Keratinocyte (primary cell): Measurements from ENCODE around the gene TRPV4. TPM values are rescaled to one million over a fixed set of nuclear protein-coding genes. Genes with fewer than 3 reads are reported as not detected.

Experiments
- DNase-seq: peaks from one replicate; pipeline ENCODE4 v3.0.0-alpha.2; 2011; ENCODE audit warnings: low read depth, missing footprints, low spot score
- FAIRE-seq: peaks from 2 replicates; lab custom pipeline; 2011; peaks lifted over from hg19 to GRCh38; lab: Jason Lieb, UNC
- H2AFZ ChIP-seq: 2 replicates; pipeline ENCODE4 v1.6.0; 2012; ENCODE audit warnings: low read length, control low read depth, inconsistent platforms; ENCODE audit not compliant: control insufficient read depth
- H3K27ac ChIP-seq: 2 replicates; pipeline ENCODE4 v1.5.1; 2011; ENCODE audit warnings: low read length; ENCODE audit not compliant: control insufficient read depth, insufficient read depth
- H3K27me3 ChIP-seq: 3 replicates; pipeline ENCODE4 v1.6.0; 2011; ENCODE audit warnings: low read length; ENCODE audit not compliant: control insufficient read depth, insufficient read depth; ENCODE audit errors: extremely low read depth
- H3K36me3 ChIP-seq, 2 experiments: 2 replicates in 1 of 2; 3 replicates in 1 of 2; pipeline ENCODE4 v1.5.1; 2011; ENCODE audit warnings: low read length in 2 of 2, mild to moderate bottlenecking in 1 of 2; ENCODE audit not compliant: control insufficient read depth in 2 of 2, insufficient read depth in 2 of 2; ENCODE audit errors: extremely low read depth in 1 of 2
- H3K4me1 ChIP-seq: 3 replicates; pipeline ENCODE4 v1.5.1; 2011; ENCODE audit warnings: low read length; ENCODE audit not compliant: control insufficient read depth, insufficient read depth; ENCODE audit errors: extremely low read depth
- H3K4me2 ChIP-seq: 3 replicates; pipeline ENCODE4 v1.6.0; 2011; ENCODE audit warnings: low read depth, low read length; ENCODE audit not compliant: control insufficient read depth, insufficient read depth; ENCODE audit errors: extremely low read depth
- H3K4me3 ChIP-seq, 3 experiments: fragments of 200-600 bp in 1 of 3; sonication (generic) in 1 of 3; 2 replicates in 2 of 3; 3 replicates in 1 of 3; pipeline ENCODE4 v1.5.1; 2011 to 2016; ENCODE audit warnings: low read length in 3 of 3, mild to moderate bottlenecking in 3 of 3, control low read depth in 2 of 3, inconsistent platforms in 1 of 3, low read depth in 1 of 3, mixed read lengths in 1 of 3, mixed run types in 1 of 3, moderate library complexity in 1 of 3; ENCODE audit not compliant: control insufficient read depth in 2 of 3, insufficient read depth in 2 of 3; ENCODE audit errors: extremely low read depth in 1 of 3
- H3K79me2 ChIP-seq: 2 replicates; pipeline ENCODE4 v1.6.0; 2012; ENCODE audit warnings: low read length; ENCODE audit not compliant: control insufficient read depth, insufficient read depth
- H3K9ac ChIP-seq: 3 replicates; pipeline ENCODE4 v1.6.0; 2011; ENCODE audit warnings: low read length; ENCODE audit not compliant: control insufficient read depth, insufficient read depth; ENCODE audit errors: extremely low read depth
- H3K9me1 ChIP-seq: 3 replicates; pipeline ENCODE4 v1.6.0; 2011; ENCODE audit warnings: low read length; ENCODE audit not compliant: control insufficient read depth, insufficient read depth; ENCODE audit errors: extremely low read depth
- H3K9me3 ChIP-seq: 2 replicates; pipeline ENCODE4 v1.5.1; 2012; ENCODE audit warnings: low read depth, low read length; ENCODE audit not compliant: control insufficient read depth
- H4K20me1 ChIP-seq: 3 replicates; pipeline ENCODE4 v1.6.0; 2011; ENCODE audit warnings: low read length; ENCODE audit not compliant: control insufficient read depth, insufficient read depth; ENCODE audit errors: extremely low read depth
- EZH2 ChIP-seq: IDR thresholded peaks from one replicate; pipeline ENCODE4 v1.6.1; 2012; ENCODE audit warnings: inconsistent platforms, mild to moderate bottlenecking, low read length, moderate library complexity
- dilution Hi-C: fragments of 300-500 bp; cut with MboI; formaldehyde crosslinking; loops from one replicate; pipeline ENCODE4 v1.7.0; 2020; ENCODE audit warnings: low sequenced_read_pairs; ENCODE audit not compliant: extremely low pct_ligation_motif_present
- polyA plus RNA-seq, 5 experiments: library from polyadenylated mRNA; depleted of rRNA in 3 of 5; stranded (reverse) in 3 of 5; stranded (forward) in 1 of 5; unstranded in 1 of 5; fragments of >200 nt; gene quantifications; 1 replicate in 1 of 5; 2 replicates in 3 of 5; 3 replicates in 1 of 5; pipeline versions ENCODE4 v1.2.1 to v1.2.3, GENCODE V29; 2011 to 2012; ENCODE audit warnings: missing spikeins in 2 of 5, low read depth in 1 of 5, low replicate concordance in 1 of 5
- TF ChIP-seq, protein P1 (sequence below), 3 experiments: IDR thresholded peaks in 1 of 3; conservative IDR thresholded peaks in 1 of 3; optimal IDR thresholded peaks in 1 of 3; 2 replicates in 2 of 3; 3 replicates in 1 of 3; pipeline versions ENCODE3 to v1.5.1; 2011; ENCODE audit warnings: low read length in 3 of 3, mild to moderate bottlenecking in 3 of 3, moderate library complexity in 2 of 3, control low read depth in 1 of 3, inconsistent platforms in 1 of 3; ENCODE audit not compliant: insufficient read depth in 2 of 3; ENCODE audit errors: extremely low read depth in 1 of 3

TRPV4 gene
- polyA plus RNA-seq, 1 donor (not counting 4 experiments of a cell fraction or from before 2014, with no cell fraction given): 0.46 TPM

DNA sequence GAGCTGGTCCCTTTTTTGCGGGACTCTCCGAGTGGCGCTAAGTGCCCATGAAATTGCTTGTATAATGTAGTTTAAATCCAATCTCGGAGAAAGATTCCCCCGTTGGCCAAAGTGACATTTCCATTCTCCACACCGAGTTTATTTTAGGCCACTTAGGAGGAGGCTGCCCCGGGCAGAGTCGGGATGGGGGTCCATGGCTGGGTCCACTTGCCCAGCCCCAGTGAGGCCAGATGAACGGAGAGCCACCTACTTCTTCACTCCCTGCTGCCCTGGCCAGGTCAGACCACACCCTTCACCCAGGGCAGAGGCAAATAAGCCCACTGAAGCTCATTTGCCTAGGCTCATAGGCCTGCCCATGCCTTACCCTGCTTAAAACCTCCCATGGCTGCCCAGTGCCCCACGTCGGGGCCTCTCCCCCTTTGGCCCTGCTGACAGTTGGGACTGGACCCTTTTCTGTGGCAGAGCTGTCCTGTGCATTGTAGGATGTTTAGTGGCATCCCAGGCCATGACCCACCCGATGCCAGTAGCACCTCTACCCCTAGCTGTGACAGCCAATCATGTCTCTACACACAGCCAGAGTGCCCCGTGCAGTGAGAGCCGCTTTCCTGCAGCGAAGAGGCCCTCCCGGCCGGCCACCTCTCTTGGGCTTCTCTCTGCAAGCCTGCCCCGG lies 68.3 kb downstream of the TRPV4 start:
- Histone ChIP-seq H3K9ac (no peak overlapping the region), H3K27ac (no peak overlapping the region), H3K36me3 (no peaks in the 10 kb centered on the region), H3K4me3 (no peak overlapping the region), H3K4me2 (no peak overlapping the region), H3K9me1 (no peaks in the 10 kb centered on the region), H3K79me2 (no peaks in the 10 kb centered on the region), H3K9me3 (peaks cover 3% of the 10 kb centered on the region), H3K27me3 (no peaks in the 10 kb centered on the region), H3K4me1 (no peaks in the 10 kb centered on the region), H4K20me1 (no peaks in the 10 kb centered on the region), H2AFZ (no peak overlapping the region)
- FAIRE-seq: no peak
- dilution Hi-C loops: no loop called here
- TF ChIP-seq EZH2: no peak
- TF ChIP-seq, protein P1, sequence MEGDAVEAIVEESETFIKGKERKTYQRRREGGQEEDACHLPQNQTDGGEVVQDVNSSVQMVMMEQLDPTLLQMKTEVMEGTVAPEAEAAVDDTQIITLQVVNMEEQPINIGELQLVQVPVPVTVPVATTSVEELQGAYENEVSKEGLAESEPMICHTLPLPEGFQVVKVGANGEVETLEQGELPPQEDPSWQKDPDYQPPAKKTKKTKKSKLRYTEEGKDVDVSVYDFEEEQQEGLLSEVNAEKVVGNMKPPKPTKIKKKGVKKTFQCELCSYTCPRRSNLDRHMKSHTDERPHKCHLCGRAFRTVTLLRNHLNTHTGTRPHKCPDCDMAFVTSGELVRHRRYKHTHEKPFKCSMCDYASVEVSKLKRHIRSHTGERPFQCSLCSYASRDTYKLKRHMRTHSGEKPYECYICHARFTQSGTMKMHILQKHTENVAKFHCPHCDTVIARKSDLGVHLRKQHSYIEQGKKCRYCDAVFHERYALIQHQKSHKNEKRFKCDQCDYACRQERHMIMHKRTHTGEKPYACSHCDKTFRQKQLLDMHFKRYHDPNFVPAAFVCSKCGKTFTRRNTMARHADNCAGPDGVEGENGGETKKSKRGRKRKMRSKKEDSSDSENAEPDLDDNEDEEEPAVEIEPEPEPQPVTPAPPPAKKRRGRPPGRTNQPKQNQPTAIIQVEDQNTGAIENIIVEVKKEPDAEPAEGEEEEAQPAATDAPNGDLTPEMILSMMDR (optimal IDR thresholded peaks at IDR 0.05 in 1 of 3, IDR thresholded peaks at IDR 0.05 in 1 of 3, conservative IDR thresholded peaks at IDR 0.05 in 1 of 3; ENCODE audit: extremely low read depth in 1 of 3, insufficient read depth in 2 of 3, low read length in 3 of 3): no peak
- no peak for DNase-seq

DNA sequence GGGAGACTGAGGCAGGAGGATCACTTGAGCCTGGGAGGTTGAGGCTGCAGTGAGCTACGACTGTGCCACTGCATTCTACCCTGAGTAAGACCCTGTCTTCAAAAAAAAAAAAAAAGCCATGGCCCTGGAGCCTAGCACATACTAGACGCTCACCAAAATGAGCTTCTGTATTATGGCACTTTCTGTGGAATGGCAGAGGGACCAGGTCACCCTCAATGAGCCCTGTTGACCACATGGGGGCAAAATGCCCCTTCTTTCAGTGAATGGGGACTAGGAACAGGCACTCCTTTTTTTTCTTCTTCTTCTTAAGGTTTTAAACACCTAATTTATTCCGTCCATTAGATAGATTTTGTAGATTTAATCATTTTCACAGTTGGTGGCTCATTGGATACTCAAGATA lies 69.1 kb downstream of the TRPV4 start:
- H2AFZ ChIP-seq: no peak overlapping the region
- H3K9me1 ChIP-seq: no peaks in the 10 kb centered on the region
- H3K4me2 ChIP-seq: no peak overlapping the region
- H3K9me3 ChIP-seq: peaks cover 3% of the 10 kb centered on the region
- no peaks in the 10 kb centered on the region for H3K36me3 ChIP-seq
- DNase-seq (no peak), FAIRE-seq (no peak)
- H3K27me3 ChIP-seq: no peaks in the 10 kb centered on the region
- no peaks in the 10 kb centered on the region for H3K4me1 ChIP-seq
- no peak overlapping the region for H3K27ac ChIP-seq
- dilution Hi-C loops: no loop called here
- no peaks in the 10 kb centered on the region for H3K79me2 ChIP-seq
- TF ChIP-seq, protein P1 (optimal IDR thresholded peaks at IDR 0.05 in 1 of 3, IDR thresholded peaks at IDR 0.05 in 1 of 3, conservative IDR thresholded peaks at IDR 0.05 in 1 of 3; ENCODE audit: extremely low read depth in 1 of 3, insufficient read depth in 2 of 3, low read length in 3 of 3): no peak
- TF ChIP-seq EZH2: no peak
- no peak overlapping the region for H3K9ac ChIP-seq
- no peaks in the 10 kb centered on the region for H4K20me1 ChIP-seq
- no peak overlapping the region for H3K4me3 ChIP-seq
